ENCODE data around the gene RBPJ. TPM values are rescaled to one million over a fixed set of nuclear protein-coding genes. Genes with fewer than 3 reads are reported as not detected.
A peak's percentile ranks its signal among the peaks of the same experiment; 100 is the strongest.
"Not testable (repeated sequence)": the region's sequence is repeated elsewhere in the genome, so short reads cannot be mapped to it uniquely, and the experiment has no call there.

RBPJ gene
- polyA plus RNA-seq, 3 donors = 67.9 to 83.1 (median 76.4) TPM

- DNase-seq = no peak
Observed at GRCh38 chr4:26330186-26330787, 9.5 kb downstream of the RBPJ start.

- no peak for DNase-seq
Observed at GRCh38 chr4:26330946-26331345, 10.1 kb downstream of the RBPJ start.

- DNase-seq = no peak
Observed at GRCh38 chr4:26331380-26331950, 10.7 kb downstream of the RBPJ start.

- DNase-seq = no peak
Observed at GRCh38 chr4:26334366-26334765, 13.6 kb downstream of the RBPJ start.

- no peak for DNase-seq
Observed at GRCh38 chr4:26337612-26338011, 16.8 kb downstream of the RBPJ start.

GRCh38 chr4:26342328-26343037 is 21.7 kb downstream of the RBPJ start:
- no peak for DNase-seq

- no peak for DNase-seq
Observed at GRCh38 chr4:26343038-26343398, 22.2 kb downstream of the RBPJ start.

GRCh38 chr4:26344901-26345564 is 24.2 kb downstream of the RBPJ start:
- peak; percentile 73 for DNase-seq

- no peak for DNase-seq
Observed at GRCh38 chr4:26345565-26345938, 24.7 kb downstream of the RBPJ start.

GRCh38 chr4:26346203-26346620 is 25.4 kb downstream of the RBPJ start:
- no peak for DNase-seq

- no peak for DNase-seq
Observed at GRCh38 chr4:26349496-26349895, 28.7 kb downstream of the RBPJ start.

- no peak for DNase-seq
Observed at GRCh38 chr4:26351685-26352084, 30.9 kb downstream of the RBPJ start.

- no peak for DNase-seq
Observed at GRCh38 chr4:26354491-26354890, 33.7 kb downstream of the RBPJ start.

- no peak for DNase-seq
Observed at GRCh38 chr4:26355392-26356052, 34.7 kb downstream of the RBPJ start.

- no peak for DNase-seq
Observed at GRCh38 chr4:26356081-26356501, 35.3 kb downstream of the RBPJ start.

GRCh38 chr4:26359521-26359920 is 38.7 kb downstream of the RBPJ start:
- DNase-seq = not testable (repeated sequence)

- no peak for DNase-seq
Observed at GRCh38 chr4:26360273-26360672, 39.5 kb downstream of the RBPJ start.

- DNase-seq = no peak
Observed at GRCh38 chr4:26360864-26361263, 40.0 kb downstream of the RBPJ start.

- DNase-seq = no peak
Observed at GRCh38 chr4:26361297-26361696, 40.5 kb downstream of the RBPJ start.

- no peak for DNase-seq
Observed at GRCh38 chr4:26362745-26363439, 42.1 kb downstream of the RBPJ start.

GRCh38 chr4:26365537-26366150 is 44.8 kb downstream of the RBPJ start:
- DNase-seq = no peak

All from renal pelvis (tissue), 4 donors.